ENCODE data around the gene TSHZ1. TPM values are rescaled to one million over a fixed set of nuclear protein-coding genes. Genes with fewer than 3 reads are reported as not detected.

TSHZ1 gene
- total RNA-seq, 2 experiments from 2014 or later: 5.9 to 9.5 TPM

- Histone ChIP-seq H3K27ac (ENCODE audit: low read depth, low read length, poor library complexity, severe bottlenecking) (no peak overlapping the region), H4K20me1 (ENCODE audit: insufficient read depth, low read length) (no peaks in the 10 kb centered on the region), H3K4me3 (ENCODE audit: low read depth, low read length, poor library complexity, severe bottlenecking) (no peak overlapping the region), H3K9me2 (ENCODE audit: insufficient read depth, low read length) (no peaks in the 10 kb centered on the region), H3K9me3 (ENCODE audit: low read length) (no peaks in the 10 kb centered on the region), H3K4me1 (ENCODE audit: insufficient read depth, low read length, poor library complexity, severe bottlenecking) (no peaks in the 10 kb centered on the region), H3K36me3 (ENCODE audit: insufficient read depth, low read length) (no peaks in the 10 kb centered on the region), H3K79me2 (ENCODE audit: insufficient read depth, low read depth, low read length) (no peaks in the 10 kb centered on the region), H3K4me2 (ENCODE audit: low read length) (no peak overlapping the region), H2AFZ (ENCODE audit: low read length) (no peak overlapping the region)
- intact Hi-C loops (cut with micrococcal nuclease; ENCODE audit: unreplicated experiment): no loop called here
- ChIA-PET CTCF (ENCODE audit: unreplicated experiment) (no interaction called here), POLR2A (no interaction called here)
- no peak for TF ChIP-seq CTCF (conservative IDR thresholded peaks at IDR 0.05; ENCODE audit: low read length)
- TF ChIP-seq EZH2phosphoT487 (IDR thresholded peaks at IDR 0.05; ENCODE audit: borderline replicate concordance, low read depth, low read length): no peak
- BruUV-seq (replicated peaks): no TSS peak
- DNase-seq (ENCODE audit: low spot score): no peak
These were observed 126.8 kb downstream of the TSHZ1 start for GRCh38 chr18:75337348-75337747.

GRCh38 chr18:75338631-75339030 is 128.0 kb downstream of the TSHZ1 start:
- Histone ChIP-seq H3K4me1 (ENCODE audit: insufficient read depth, low read length, poor library complexity, severe bottlenecking) (no peaks in the 10 kb centered on the region), H2AFZ (ENCODE audit: low read length) (no peak overlapping the region), H3K4me2 (ENCODE audit: low read length) (no peak overlapping the region), H3K27ac (ENCODE audit: low read depth, low read length, poor library complexity, severe bottlenecking) (no peak overlapping the region), H3K4me3 (ENCODE audit: low read depth, low read length, poor library complexity, severe bottlenecking) (no peak overlapping the region), H3K79me2 (ENCODE audit: insufficient read depth, low read depth, low read length) (no peaks in the 10 kb centered on the region), H3K9me2 (ENCODE audit: insufficient read depth, low read length) (no peaks in the 10 kb centered on the region), H3K9me3 (ENCODE audit: low read length) (no peaks in the 10 kb centered on the region), H3K36me3 (ENCODE audit: insufficient read depth, low read length) (no peaks in the 10 kb centered on the region), H4K20me1 (ENCODE audit: insufficient read depth, low read length) (no peaks in the 10 kb centered on the region)
- no peak for DNase-seq (ENCODE audit: low spot score)
- no TSS peak for BruUV-seq (replicated peaks)
- intact Hi-C loops (cut with micrococcal nuclease; ENCODE audit: unreplicated experiment): no loop called here
- CTCF ChIA-PET (ENCODE audit: unreplicated experiment): no interaction called here
- POLR2A ChIA-PET: no interaction called here
- TF ChIP-seq CTCF (conservative IDR thresholded peaks at IDR 0.05; ENCODE audit: low read length) (no peak), EZH2phosphoT487 (IDR thresholded peaks at IDR 0.05; ENCODE audit: borderline replicate concordance, low read depth, low read length) (no peak)

Other genes starting within 250 kb of the TSHZ1 start
- 1.8 and 3.0 TPM in 2 replicates for gene PTGR3, start 1.7 kb upstream of the TSHZ1 start, total RNA-seq (2014; rRNA removed; shearing (Covaris generic))
- gene PTGR3, start 1.7 kb upstream of the TSHZ1 start, total RNA-seq (2022): 14.9 and 16.6 TPM in 2 replicates
- gene SMIM21, start 216.9 kb downstream of the TSHZ1 start, total RNA-seq (2014; rRNA removed; shearing (Covaris generic)): not detected in 2 replicates
- not detected in 2 replicates for gene SMIM21, start 216.9 kb downstream of the TSHZ1 start, total RNA-seq (2022)